Neural cell (in vitro differentiated cells): ENCODE data around the gene WASF3.

Experiments
- EP300 ChIP-seq: fragments of 450-650 bp; conservative IDR thresholded peaks from 2 replicates; pipeline ENCODE4 v1.6.1; 2014; ENCODE audit warnings: antibody characterized with exemption, mild to moderate bottlenecking, moderate library complexity; ENCODE audit not compliant: poor library complexity, severe bottlenecking
- EZH2 ChIP-seq: fragments of 200-600, 300-800 bp; shearing (Covaris generic), sonication (generic); IDR thresholded peaks from 2 replicates; pipeline ENCODE4 v1.6.1; 2014; ENCODE audit warnings: antibody characterized with exemption, low read length, borderline replicate concordance, mild to moderate bottlenecking; ENCODE audit not compliant: insufficient read depth, poor library complexity, severe bottlenecking
- REST ChIP-seq: IDR thresholded peaks from 2 replicates; pipeline ENCODE4 v1.6.1; 2012; ENCODE audit warnings: borderline replicate concordance
- TF ChIP-seq, protein P1 (sequence below): fragments of 450-650 bp; IDR thresholded peaks from 2 replicates; pipeline ENCODE4 v1.5.1; 2014; ENCODE audit warnings: antibody characterized with exemption, mild to moderate bottlenecking, moderate library complexity; ENCODE audit not compliant: poor library complexity, severe bottlenecking

- no peak for TF ChIP-seq EZH2
- TF ChIP-seq, protein P1, sequence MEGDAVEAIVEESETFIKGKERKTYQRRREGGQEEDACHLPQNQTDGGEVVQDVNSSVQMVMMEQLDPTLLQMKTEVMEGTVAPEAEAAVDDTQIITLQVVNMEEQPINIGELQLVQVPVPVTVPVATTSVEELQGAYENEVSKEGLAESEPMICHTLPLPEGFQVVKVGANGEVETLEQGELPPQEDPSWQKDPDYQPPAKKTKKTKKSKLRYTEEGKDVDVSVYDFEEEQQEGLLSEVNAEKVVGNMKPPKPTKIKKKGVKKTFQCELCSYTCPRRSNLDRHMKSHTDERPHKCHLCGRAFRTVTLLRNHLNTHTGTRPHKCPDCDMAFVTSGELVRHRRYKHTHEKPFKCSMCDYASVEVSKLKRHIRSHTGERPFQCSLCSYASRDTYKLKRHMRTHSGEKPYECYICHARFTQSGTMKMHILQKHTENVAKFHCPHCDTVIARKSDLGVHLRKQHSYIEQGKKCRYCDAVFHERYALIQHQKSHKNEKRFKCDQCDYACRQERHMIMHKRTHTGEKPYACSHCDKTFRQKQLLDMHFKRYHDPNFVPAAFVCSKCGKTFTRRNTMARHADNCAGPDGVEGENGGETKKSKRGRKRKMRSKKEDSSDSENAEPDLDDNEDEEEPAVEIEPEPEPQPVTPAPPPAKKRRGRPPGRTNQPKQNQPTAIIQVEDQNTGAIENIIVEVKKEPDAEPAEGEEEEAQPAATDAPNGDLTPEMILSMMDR = no peak
- no peak for TF ChIP-seq EP300
- no peak for TF ChIP-seq REST
Measured at GRCh38 chr13:26722321-26722720, 164.8 kb downstream of the WASF3 start.
